Neural crest cell (in vitro differentiated cells): ENCODE measurements around the gene EPG5. TPM values are rescaled to one million over a fixed set of nuclear protein-coding genes. Genes with fewer than 3 reads are reported as not detected.
"Not testable (repeated sequence)": the region's sequence is repeated elsewhere in the genome, so short reads cannot be mapped to it uniquely, and the experiment has no call there.

Experiments used
- DNase-seq: peaks from one replicate; pipeline ENCODE4 v3.0.0; 2021; ENCODE audit warnings: low read depth, mixed read lengths, low spot score
- H3K27ac Mint-ChIP-seq: one replicate; pipeline ENCODE4 v1.8.0; 2021; ENCODE audit warnings: mild to moderate bottlenecking, mixed read lengths; ENCODE audit not compliant: unreplicated experiment
- H3K27me3 Mint-ChIP-seq: 2 replicates; pipeline ENCODE4 v1.8.0; 2021; ENCODE audit warnings: low read depth, mild to moderate bottlenecking, mixed read lengths
- H3K36me3 Mint-ChIP-seq: 2 replicates; pipeline ENCODE4 v1.8.0; 2021; ENCODE audit warnings: low read depth, mild to moderate bottlenecking, mixed read lengths
- H3K4me1 Mint-ChIP-seq: 2 replicates; pipeline ENCODE4 v1.8.0; 2021; ENCODE audit warnings: mixed read lengths
- H3K4me3 Mint-ChIP-seq: one replicate; pipeline ENCODE4 v1.8.0; 2021; ENCODE audit warnings: mild to moderate bottlenecking, mixed read lengths
- H3K9me3 Mint-ChIP-seq: 2 replicates; pipeline ENCODE4 v1.8.0; 2021; ENCODE audit warnings: mixed read lengths
- total RNA-seq: library from RNA; stranded (reverse); gene quantifications from 2 replicates; pipeline ENCODE4 v1.2.1, GENCODE V29; 2021
- TF ChIP-seq, protein P1 (sequence below): fragments of 200-600 bp; sonication (generic); conservative IDR thresholded peaks from 2 replicates; pipeline ENCODE4 v1.5.0; 2021; ENCODE audit warnings: antibody characterized with exemption, mild to moderate bottlenecking

Gene EPG5
- total RNA-seq, 1 donor from 2014 or later: 20.5 TPM

DNA sequence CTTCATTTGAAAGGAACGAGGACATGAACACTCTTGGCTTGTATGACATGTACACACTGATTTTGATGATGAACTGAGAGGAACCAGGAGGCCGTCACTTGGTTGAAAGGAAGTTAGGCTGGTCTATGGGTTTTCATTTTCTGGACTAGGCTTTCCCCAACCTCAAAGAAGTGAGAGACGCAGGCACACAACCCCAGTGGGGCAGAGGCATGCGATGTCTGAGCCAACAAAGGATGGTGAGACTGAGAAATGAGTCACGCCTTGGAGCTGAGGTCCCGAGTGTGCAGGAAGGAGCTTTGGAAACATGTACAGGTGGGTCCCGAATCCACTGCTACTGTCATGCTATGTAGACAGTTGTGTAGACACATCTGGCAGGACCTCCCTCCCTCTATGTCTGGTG is 117.6 kb downstream of the EPG5 start:
- Mint-ChIP-seq H3K4me3 (no peak overlapping the region), H3K36me3 (peaks cover 9% of the 10 kb centered on the region), H3K27me3 (no peaks in the 10 kb centered on the region), H3K9me3 (no peaks in the 10 kb centered on the region), H3K27ac (no peak overlapping the region), H3K4me1 (no peaks in the 10 kb centered on the region)
- DNase-seq: no peak
- TF ChIP-seq, protein P1, sequence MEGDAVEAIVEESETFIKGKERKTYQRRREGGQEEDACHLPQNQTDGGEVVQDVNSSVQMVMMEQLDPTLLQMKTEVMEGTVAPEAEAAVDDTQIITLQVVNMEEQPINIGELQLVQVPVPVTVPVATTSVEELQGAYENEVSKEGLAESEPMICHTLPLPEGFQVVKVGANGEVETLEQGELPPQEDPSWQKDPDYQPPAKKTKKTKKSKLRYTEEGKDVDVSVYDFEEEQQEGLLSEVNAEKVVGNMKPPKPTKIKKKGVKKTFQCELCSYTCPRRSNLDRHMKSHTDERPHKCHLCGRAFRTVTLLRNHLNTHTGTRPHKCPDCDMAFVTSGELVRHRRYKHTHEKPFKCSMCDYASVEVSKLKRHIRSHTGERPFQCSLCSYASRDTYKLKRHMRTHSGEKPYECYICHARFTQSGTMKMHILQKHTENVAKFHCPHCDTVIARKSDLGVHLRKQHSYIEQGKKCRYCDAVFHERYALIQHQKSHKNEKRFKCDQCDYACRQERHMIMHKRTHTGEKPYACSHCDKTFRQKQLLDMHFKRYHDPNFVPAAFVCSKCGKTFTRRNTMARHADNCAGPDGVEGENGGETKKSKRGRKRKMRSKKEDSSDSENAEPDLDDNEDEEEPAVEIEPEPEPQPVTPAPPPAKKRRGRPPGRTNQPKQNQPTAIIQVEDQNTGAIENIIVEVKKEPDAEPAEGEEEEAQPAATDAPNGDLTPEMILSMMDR: no peak

DNA sequence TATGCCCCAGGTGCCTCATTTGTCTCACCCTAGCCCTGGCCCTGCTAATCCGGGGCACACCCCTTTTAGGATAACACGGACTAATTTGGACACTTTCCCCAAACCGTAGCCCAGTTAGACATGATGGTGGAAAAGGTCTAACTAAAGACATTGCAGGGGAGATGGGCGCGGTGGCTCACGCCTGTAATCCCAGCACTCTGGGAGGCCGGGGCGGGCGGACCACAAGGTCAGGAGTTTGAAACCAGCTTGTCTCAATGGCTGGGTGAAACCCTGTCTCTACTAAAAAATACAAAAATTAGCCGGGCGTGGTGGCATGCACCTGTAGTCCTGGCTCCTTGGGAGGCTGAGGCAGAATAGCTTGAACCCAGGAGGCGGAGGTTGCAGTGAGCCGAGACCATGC is 118.5 kb downstream of the EPG5 start:
- not testable (repeated sequence) for H3K27me3 Mint-ChIP-seq, H3K4me1 Mint-ChIP-seq, H3K4me3 Mint-ChIP-seq, H3K36me3 Mint-ChIP-seq, DNase-seq, H3K27ac Mint-ChIP-seq, H3K9me3 Mint-ChIP-seq

- Mint-ChIP-seq H3K4me1 (peaks cover 5% of the 10 kb centered on the region), H3K36me3 (peaks cover 9% of the 10 kb centered on the region), H3K4me3 (no peak overlapping the region), H3K27me3 (no peaks in the 10 kb centered on the region), H3K9me3 (no peaks in the 10 kb centered on the region), H3K27ac (no peak overlapping the region)
- no peak for DNase-seq
- TF ChIP-seq, protein P1: no peak
These were observed 120.0 kb downstream of the EPG5 start for GRCh38 chr18:45847119-45847518.

DNA sequence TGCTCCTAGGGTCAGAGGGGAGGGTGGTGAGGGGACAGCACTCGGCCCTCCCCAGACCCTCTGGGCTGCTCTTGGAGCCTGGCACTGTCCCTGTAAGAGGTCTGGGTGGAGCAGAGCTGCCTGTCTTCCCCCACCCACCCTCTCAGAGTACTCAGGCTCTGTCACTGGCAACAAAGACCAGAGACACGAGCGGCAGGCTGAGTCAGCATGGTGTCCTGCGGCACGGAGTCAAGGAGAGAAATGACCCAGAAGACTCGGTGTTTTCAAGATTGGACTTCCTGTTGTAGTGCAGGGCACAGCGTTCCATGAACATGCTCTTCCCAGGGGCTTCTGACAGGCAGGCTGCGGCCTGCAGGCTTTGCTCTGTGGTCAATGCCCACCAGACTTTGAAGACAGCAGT is 121.7 kb downstream of the EPG5 start:
- TF ChIP-seq, protein P1: no peak
- Mint-ChIP-seq H3K27me3 (peaks cover 1% of the 10 kb centered on the region), H3K9me3 (no peaks in the 10 kb centered on the region), H3K27ac (no peak overlapping the region), H3K4me1 (peaks cover 13% of the 10 kb centered on the region), H3K4me3 (no peak overlapping the region), H3K36me3 (peaks cover 9% of the 10 kb centered on the region)
- no peak for DNase-seq

DNA sequence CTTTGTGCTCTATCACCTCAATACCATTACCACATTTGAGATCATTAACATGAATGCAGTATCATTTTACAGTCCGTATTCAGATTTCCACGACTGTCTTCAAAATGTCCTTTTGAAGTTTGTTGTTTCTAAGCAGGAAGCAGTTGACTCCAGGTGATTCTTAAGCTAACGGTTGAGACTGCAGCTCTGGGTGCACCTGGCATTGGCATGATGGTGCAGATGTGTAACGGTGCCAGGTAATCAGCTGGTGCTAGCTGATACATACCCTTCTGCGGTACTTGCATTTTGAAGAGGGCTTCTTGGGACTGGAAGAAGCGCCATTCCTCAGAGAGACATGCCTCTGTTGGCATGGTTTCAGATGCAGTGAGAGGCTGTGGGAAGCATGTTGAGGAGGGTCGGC is 122.2 kb downstream of the EPG5 start:
- H3K27me3 Mint-ChIP-seq: peaks cover 4% of the 10 kb centered on the region
- H3K36me3 Mint-ChIP-seq: peaks cover 9% of the 10 kb centered on the region
- DNase-seq: no peak
- H3K4me3 Mint-ChIP-seq: no peak overlapping the region
- H3K9me3 Mint-ChIP-seq: no peaks in the 10 kb centered on the region
- no peak overlapping the region for H3K27ac Mint-ChIP-seq
- TF ChIP-seq, protein P1: no peak
- H3K4me1 Mint-ChIP-seq: peaks cover 16% of the 10 kb centered on the region

DNA sequence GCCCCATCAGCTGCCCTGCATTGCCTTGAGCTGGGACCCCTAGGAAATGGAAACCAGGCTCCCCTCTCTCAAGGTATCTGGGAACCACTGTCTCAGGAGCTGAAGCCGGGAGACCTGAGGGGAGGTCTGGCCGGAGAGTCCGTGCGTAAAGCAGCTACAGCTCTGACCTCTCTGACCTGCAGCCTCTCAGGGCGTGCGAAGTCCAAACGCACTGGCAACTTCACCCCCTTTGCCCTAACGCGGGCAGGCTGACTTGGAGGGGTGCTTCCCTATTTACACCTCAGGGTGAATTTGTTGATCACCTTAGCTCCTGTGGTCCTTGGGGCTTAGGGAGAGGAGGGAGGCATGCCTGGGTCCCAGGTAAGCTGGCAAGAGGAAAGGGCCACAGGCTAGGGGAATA is 124.1 kb downstream of the EPG5 start:
- Mint-ChIP-seq H3K27ac (no peak overlapping the region), H3K4me3 (no peak overlapping the region), H3K27me3 (peaks cover 19% of the 10 kb centered on the region), H3K36me3 (peaks cover under 1% of the 10 kb centered on the region), H3K9me3 (no peaks in the 10 kb centered on the region), H3K4me1 (peaks cover 24% of the 10 kb centered on the region)
- no peak for DNase-seq
- TF ChIP-seq, protein P1: no peak
